Thyroid gland (tissue), 4 donors: ENCODE data around the gene GIGYF2.

Experiments used
- POLR2A ChIP-seq, 2 donors: fragments of 450-650 bp; IDR thresholded peaks; one replicate each; pipeline ENCODE4 v1.6.1; 2017; ENCODE audit warnings: antibody characterized with exemption in 2 of 2, mild to moderate bottlenecking in 2 of 2, moderate library complexity in 1 of 2
- TF ChIP-seq, protein P1 (sequence below), 6 experiments: fragments of 200-600 bp in 3 of 6; fragments of 450-650 bp in 3 of 6; sonication (generic) in 3 of 6; IDR thresholded peaks; one replicate each; pipeline ENCODE4 v1.5.1; 2016 to 2019; ENCODE audit warnings: antibody characterized with exemption in 6 of 6, mild to moderate bottlenecking in 2 of 6, inconsistent platforms in 1 of 6, moderate library complexity in 1 of 6

DNA sequence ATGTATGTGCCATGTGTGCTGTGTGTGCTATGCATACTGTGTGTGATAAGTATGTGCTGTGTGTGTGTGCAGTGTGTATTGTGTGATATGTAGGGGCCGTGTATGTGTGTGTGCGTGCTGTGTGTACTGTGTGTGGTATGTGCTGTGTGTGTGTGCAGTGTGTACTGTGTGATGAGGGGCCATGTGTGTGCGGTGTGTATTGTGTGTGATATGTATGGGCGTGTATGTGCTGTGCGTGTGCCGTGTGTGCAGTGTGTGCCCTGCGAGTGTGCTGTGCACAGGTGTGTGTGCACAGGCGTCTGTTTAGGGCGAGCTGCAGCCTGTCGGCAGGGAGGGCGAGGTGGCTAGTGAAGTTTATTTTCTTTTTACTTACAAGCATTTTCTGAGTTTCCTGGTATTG, 189.0 kb downstream of the GIGYF2 start:
- no peak for TF ChIP-seq POLR2A (IDR thresholded peaks at IDR 0.05)
- TF ChIP-seq, protein P1, sequence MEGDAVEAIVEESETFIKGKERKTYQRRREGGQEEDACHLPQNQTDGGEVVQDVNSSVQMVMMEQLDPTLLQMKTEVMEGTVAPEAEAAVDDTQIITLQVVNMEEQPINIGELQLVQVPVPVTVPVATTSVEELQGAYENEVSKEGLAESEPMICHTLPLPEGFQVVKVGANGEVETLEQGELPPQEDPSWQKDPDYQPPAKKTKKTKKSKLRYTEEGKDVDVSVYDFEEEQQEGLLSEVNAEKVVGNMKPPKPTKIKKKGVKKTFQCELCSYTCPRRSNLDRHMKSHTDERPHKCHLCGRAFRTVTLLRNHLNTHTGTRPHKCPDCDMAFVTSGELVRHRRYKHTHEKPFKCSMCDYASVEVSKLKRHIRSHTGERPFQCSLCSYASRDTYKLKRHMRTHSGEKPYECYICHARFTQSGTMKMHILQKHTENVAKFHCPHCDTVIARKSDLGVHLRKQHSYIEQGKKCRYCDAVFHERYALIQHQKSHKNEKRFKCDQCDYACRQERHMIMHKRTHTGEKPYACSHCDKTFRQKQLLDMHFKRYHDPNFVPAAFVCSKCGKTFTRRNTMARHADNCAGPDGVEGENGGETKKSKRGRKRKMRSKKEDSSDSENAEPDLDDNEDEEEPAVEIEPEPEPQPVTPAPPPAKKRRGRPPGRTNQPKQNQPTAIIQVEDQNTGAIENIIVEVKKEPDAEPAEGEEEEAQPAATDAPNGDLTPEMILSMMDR (IDR thresholded peaks at IDR 0.05), result no peak
